Thyroid gland (tissue), 4 donors: Measurements from ENCODE around the gene KCTD5.
"Not testable (repeated sequence)": the region's sequence is repeated elsewhere in the genome, so short reads cannot be mapped to it uniquely, and the experiment has no call there.

Source experiments
- POLR2A ChIP-seq, 2 donors: fragments of 450-650 bp; IDR thresholded peaks; one replicate each; pipeline ENCODE4 v1.6.1; 2017; ENCODE audit warnings: antibody characterized with exemption in 2 of 2, mild to moderate bottlenecking in 2 of 2, moderate library complexity in 1 of 2
- TF ChIP-seq, protein P1 (sequence below), 6 experiments: fragments of 200-600 bp in 3 of 6; fragments of 450-650 bp in 3 of 6; sonication (generic) in 3 of 6; IDR thresholded peaks; one replicate each; pipeline ENCODE4 v1.5.1; 2016 to 2019; ENCODE audit warnings: antibody characterized with exemption in 6 of 6, mild to moderate bottlenecking in 2 of 6, inconsistent platforms in 1 of 6, moderate library complexity in 1 of 6

DNA sequence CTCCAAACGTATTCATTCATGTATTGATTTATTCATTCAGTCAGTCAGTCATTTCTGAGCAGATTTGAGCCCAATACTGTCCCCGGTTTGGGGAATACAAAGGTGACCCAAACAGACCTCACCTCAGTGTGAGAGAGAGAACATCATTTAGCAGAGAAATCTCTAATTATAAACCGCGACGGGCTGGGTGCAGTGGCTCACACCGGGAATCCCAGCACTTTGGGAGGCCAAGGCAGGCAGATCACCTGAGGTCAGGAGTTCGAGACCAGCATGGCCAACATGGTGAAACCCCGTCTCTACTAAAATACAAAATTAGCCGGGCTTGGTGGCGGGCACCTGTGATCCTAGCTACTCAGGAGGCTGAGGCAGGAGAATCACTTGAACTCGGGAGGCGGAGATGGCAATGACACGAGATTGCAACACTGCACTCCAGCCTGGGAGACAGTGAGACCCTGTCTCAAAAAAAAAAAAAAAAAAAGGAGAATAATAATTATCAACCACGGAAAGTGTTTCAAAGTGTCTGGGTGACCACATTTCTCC is 39.4 kb downstream of the KCTD5 start:
- TF ChIP-seq, protein P1, sequence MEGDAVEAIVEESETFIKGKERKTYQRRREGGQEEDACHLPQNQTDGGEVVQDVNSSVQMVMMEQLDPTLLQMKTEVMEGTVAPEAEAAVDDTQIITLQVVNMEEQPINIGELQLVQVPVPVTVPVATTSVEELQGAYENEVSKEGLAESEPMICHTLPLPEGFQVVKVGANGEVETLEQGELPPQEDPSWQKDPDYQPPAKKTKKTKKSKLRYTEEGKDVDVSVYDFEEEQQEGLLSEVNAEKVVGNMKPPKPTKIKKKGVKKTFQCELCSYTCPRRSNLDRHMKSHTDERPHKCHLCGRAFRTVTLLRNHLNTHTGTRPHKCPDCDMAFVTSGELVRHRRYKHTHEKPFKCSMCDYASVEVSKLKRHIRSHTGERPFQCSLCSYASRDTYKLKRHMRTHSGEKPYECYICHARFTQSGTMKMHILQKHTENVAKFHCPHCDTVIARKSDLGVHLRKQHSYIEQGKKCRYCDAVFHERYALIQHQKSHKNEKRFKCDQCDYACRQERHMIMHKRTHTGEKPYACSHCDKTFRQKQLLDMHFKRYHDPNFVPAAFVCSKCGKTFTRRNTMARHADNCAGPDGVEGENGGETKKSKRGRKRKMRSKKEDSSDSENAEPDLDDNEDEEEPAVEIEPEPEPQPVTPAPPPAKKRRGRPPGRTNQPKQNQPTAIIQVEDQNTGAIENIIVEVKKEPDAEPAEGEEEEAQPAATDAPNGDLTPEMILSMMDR (IDR thresholded peaks at IDR 0.05) = not testable (repeated sequence)
- not testable (repeated sequence) for TF ChIP-seq POLR2A (IDR thresholded peaks at IDR 0.05)
